ENCODE results near the gene FBN1.

DNA sequence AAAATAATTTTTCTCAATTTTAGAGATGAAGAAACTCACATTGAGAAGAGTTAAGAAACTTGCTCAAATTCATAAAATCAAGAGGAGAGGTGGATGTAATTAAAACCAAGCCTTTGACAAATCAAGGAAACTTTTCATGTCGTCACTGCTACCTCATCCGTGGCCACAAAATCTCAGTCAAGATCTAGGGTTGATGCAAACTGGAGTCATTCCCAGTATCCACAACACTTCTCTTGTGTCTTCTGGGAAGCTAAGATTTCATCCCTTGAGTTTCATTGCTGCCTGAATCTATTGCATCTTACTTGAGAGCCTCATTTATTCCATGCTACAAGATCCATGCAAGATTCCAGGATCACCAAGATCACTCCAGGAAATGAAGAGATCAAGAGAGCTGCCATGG, 5.4 kb upstream of the FBN1 start:
- TF ChIP-seq ZFP30 (CRISPR knock-in tag; IDR thresholded peaks at IDR 0.05) (no peak), ZC3H10 (CRISPR knock-in tag; IDR thresholded peaks at IDR 0.05) (no peak), ZFP3 (CRISPR knock-in tag; IDR thresholded peaks at IDR 0.05) (no peak), BACH2 (CRISPR knock-in tag; IDR thresholded peaks at IDR 0.05; ENCODE audit: borderline replicate concordance) (no peak), ESRRG (CRISPR knock-in tag; IDR thresholded peaks at IDR 0.05) (no peak), TCF4 (CRISPR knock-in tag; IDR thresholded peaks at IDR 0.05; ENCODE audit: borderline replicate concordance) (no peak), GLIS3 (CRISPR knock-in tag; IDR thresholded peaks at IDR 0.05) (no peak)
